OCI-LY3 (cell line): ENCODE measurements around the gene MRPS5.

Experiments
- CTCF ChIP-seq: fragments of 200-600, 300-600 bp; sonication (generic); IDR thresholded peaks from 2 replicates; pipeline ENCODE4 v1.5.1; 2014; ENCODE audit warnings: antibody characterized with exemption, low read length, low read depth
- EZH2phosphoT487 ChIP-seq: fragments of 200-600 bp; shearing (Covaris generic); IDR thresholded peaks from 2 replicates; pipeline ENCODE4 v1.6.1; 2018; ENCODE audit warnings: antibody characterized with exemption, mixed run types, low read depth

GRCh38 chr2:95143838-95144237 lies 22.2 kb upstream of the MRPS5 start:
- TF ChIP-seq EZH2phosphoT487: no peak
- no peak for TF ChIP-seq CTCF
